ENCODE results near the gene CLIP1.

GRCh38 chr12:122336015-122336946 lies 86.2 kb downstream of the CLIP1 start:
- TF ChIP-seq, protein P1, sequence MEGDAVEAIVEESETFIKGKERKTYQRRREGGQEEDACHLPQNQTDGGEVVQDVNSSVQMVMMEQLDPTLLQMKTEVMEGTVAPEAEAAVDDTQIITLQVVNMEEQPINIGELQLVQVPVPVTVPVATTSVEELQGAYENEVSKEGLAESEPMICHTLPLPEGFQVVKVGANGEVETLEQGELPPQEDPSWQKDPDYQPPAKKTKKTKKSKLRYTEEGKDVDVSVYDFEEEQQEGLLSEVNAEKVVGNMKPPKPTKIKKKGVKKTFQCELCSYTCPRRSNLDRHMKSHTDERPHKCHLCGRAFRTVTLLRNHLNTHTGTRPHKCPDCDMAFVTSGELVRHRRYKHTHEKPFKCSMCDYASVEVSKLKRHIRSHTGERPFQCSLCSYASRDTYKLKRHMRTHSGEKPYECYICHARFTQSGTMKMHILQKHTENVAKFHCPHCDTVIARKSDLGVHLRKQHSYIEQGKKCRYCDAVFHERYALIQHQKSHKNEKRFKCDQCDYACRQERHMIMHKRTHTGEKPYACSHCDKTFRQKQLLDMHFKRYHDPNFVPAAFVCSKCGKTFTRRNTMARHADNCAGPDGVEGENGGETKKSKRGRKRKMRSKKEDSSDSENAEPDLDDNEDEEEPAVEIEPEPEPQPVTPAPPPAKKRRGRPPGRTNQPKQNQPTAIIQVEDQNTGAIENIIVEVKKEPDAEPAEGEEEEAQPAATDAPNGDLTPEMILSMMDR (IDR thresholded peaks at IDR 0.05; ENCODE audit: insufficient read depth, low read length) = peak; percentile 70
- TF ChIP-seq SPI1 (IDR thresholded peaks at IDR 0.05; ENCODE audit: borderline replicate concordance, low read depth) = no peak
